ENCODE results near the gene OR2M7.
A peak's percentile ranks its signal among the peaks of the same experiment; 100 is the strongest.
"Not testable (repeated sequence)": the region's sequence is repeated elsewhere in the genome, so short reads cannot be mapped to it uniquely, and the experiment has no call there.

OR2M7 gene

DNA sequence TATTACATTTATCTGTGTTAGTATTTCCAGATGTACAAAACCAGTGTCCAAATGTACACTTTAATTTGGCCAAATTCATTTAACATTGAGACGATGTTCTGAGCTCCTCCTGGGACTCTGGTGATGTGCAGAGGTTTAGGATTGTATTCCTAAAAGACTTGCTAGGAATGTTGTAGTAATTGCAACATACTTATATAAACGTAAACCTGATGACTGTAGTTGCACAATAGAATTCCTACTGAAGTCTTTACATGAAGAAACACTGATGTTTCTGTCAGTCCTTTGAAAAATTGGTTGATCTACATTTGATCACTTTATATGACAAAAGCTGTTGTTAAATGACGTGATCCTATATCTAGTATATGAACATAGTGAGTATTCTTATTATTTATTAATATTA lies 19.1 kb upstream of the OR2M7 start:
- WGBS (ENCODE audit: insufficient coverage) = 100% methylated on average over 1 of the region's 3 CpGs
- ChIA-PET CTCF (no interaction called here), POLR2A (no interaction called here)
- Histone ChIP-seq H3K27ac (ENCODE audit: insufficient read depth in 1 of 2, low read depth in 1 of 2, low read length in 2 of 2, poor library complexity in 1 of 2, severe bottlenecking in 2 of 2) (no peak overlapping the region), H3K4me3 (ENCODE audit: control insufficient read depth in 1 of 7, extremely low read depth in 1 of 7, insufficient read depth in 4 of 7, low read depth in 2 of 7, low read length in 6 of 7) (no peak overlapping the region), H3K4me1 (ENCODE audit: control extremely low read depth in 1 of 4, control insufficient read depth in 4 of 4, insufficient read depth in 4 of 4, low read length in 3 of 4) (no peaks in the 10 kb centered on the region), H3K36me3 (ENCODE audit: control insufficient read depth in 4 of 4, insufficient read depth in 4 of 4, low read length in 3 of 4) (no peaks in the 10 kb centered on the region), H3K9me3 (ENCODE audit: control extremely low read depth in 1 of 5, control insufficient read depth in 4 of 5, insufficient read depth in 2 of 5, low read depth in 1 of 5, low read length in 4 of 5) (no peaks in the 10 kb centered on the region), H3K27me3 (replicated peaks in 2 of 5; ENCODE audit: control insufficient read depth in 4 of 5, insufficient read depth in 5 of 5, low read length in 4 of 5) (no peaks in the 10 kb centered on the region)
- no peak for DNase-seq

DNA sequence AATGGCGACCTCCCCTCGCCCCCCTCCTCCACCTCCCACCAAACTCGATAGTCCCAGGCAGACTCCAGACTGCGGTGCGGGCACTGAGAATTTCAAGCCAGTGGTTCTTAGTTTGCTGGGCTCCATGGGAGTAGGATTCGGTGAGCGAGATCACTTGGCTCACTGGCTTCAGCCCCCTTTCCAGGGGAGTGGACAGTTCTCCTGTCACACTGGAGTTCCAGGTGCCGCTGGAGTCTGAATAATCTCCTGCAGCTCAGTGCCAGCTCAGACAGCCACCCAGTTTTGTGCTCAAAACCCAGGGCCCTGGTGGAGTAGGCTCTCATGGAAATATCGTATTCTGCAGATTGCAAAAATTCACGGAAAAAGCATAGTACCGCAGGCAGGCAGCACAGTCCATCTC lies 7.6 kb downstream of the OR2M7 start:
- no peak overlapping the region for H3K4me3 ChIP-seq (ENCODE audit: control insufficient read depth in 1 of 7, extremely low read depth in 1 of 7, insufficient read depth in 4 of 7, low read depth in 2 of 7, low read length in 6 of 7)
- no peak for DNase-seq
- peaks cover 0 to 9% (median 1%) of the 10 kb centered on the region in 5 experiments for H3K9me3 ChIP-seq (ENCODE audit: control extremely low read depth in 1 of 5, control insufficient read depth in 4 of 5, insufficient read depth in 2 of 5, low read depth in 1 of 5, low read length in 4 of 5)
- no peak overlapping the region for H3K27ac ChIP-seq (ENCODE audit: insufficient read depth in 1 of 2, low read depth in 1 of 2, low read length in 2 of 2, poor library complexity in 1 of 2, severe bottlenecking in 2 of 2)
- WGBS (ENCODE audit: insufficient coverage) = 93% methylated on average over 6 of the region's 11 CpGs
- CTCF ChIA-PET = no interaction called here
- H3K36me3 ChIP-seq (ENCODE audit: control insufficient read depth in 4 of 4, insufficient read depth in 4 of 4, low read length in 3 of 4) = no peaks in the 10 kb centered on the region
- POLR2A ChIA-PET = no interaction called here
- H3K27me3 ChIP-seq (replicated peaks in 2 of 5; ENCODE audit: control insufficient read depth in 4 of 5, insufficient read depth in 5 of 5, low read length in 4 of 5) = no peaks in the 10 kb centered on the region
- no peaks in the 10 kb centered on the region for H3K4me1 ChIP-seq (ENCODE audit: control extremely low read depth in 1 of 4, control insufficient read depth in 4 of 4, insufficient read depth in 4 of 4, low read length in 3 of 4)

DNA sequence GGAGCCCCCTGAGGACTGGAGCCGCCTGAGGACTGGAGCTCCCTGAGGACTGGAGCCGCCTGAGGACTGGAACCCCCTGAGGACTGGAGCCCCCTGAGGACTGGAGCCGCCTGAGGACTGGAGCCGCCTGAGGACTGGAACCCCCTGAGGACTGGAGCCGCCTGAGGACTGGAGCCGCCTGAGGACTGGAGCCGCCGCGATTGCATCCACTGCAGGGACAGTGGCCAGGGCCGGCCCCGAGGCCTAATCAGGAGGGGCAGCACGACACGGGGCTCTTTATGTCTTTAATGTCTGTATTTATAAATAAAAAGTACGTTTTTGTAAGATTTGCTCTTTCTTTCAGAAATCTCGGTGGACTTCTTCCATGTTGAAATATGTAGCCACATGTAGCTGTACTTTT lies 17.6 kb downstream of the OR2M7 start:
- H3K27me3 ChIP-seq (replicated peaks in 2 of 5; ENCODE audit: control insufficient read depth in 4 of 5, insufficient read depth in 5 of 5, low read length in 4 of 5); DNase-seq; H3K9me3 ChIP-seq (ENCODE audit: control extremely low read depth in 1 of 5, control insufficient read depth in 4 of 5, insufficient read depth in 2 of 5, low read depth in 1 of 5, low read length in 4 of 5); H3K36me3 ChIP-seq (ENCODE audit: control insufficient read depth in 4 of 4, insufficient read depth in 4 of 4, low read length in 3 of 4); H3K4me3 ChIP-seq (ENCODE audit: control insufficient read depth in 1 of 7, extremely low read depth in 1 of 7, insufficient read depth in 4 of 7, low read depth in 2 of 7, low read length in 6 of 7); POLR2A ChIA-PET; CTCF ChIA-PET; H3K4me1 ChIP-seq (ENCODE audit: control extremely low read depth in 1 of 4, control insufficient read depth in 4 of 4, insufficient read depth in 4 of 4, low read length in 3 of 4); H3K27ac ChIP-seq (ENCODE audit: insufficient read depth in 1 of 2, low read depth in 1 of 2, low read length in 2 of 2, poor library complexity in 1 of 2, severe bottlenecking in 2 of 2): not testable (repeated sequence)
- 73% methylated on average over 13 of the region's 15 CpGs for WGBS (ENCODE audit: insufficient coverage)

DNA sequence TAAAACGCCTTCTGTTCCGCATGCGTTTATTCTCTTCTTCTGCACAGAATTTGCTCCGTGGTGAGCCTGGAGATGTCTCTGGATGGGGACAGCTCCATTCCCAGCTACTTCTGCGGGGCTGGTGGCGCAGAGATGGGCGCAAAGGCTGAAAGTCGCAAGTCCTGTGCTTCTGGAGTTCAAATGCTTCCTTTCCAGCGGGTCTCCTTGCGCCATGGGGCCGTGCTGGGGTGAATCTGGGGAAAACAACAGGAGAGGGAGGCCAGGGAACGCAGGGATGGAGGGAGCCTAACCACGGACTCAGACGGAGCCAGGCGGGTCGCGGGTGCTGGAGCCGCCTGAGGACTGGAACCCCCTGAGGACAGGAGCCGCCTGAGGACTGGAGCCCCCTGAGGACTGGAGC lies 18.3 kb downstream of the OR2M7 start:
- ChIA-PET CTCF (no interaction called here), POLR2A (no interaction called here)
- H3K27ac ChIP-seq (ENCODE audit: insufficient read depth in 1 of 2, low read depth in 1 of 2, low read length in 2 of 2, poor library complexity in 1 of 2, severe bottlenecking in 2 of 2) = no peak overlapping the region
- no peaks in the 10 kb centered on the region for H3K36me3 ChIP-seq (ENCODE audit: control insufficient read depth in 4 of 4, insufficient read depth in 4 of 4, low read length in 3 of 4)
- no peaks in the 10 kb centered on the region for H3K27me3 ChIP-seq (replicated peaks in 2 of 5; ENCODE audit: control insufficient read depth in 4 of 5, insufficient read depth in 5 of 5, low read length in 4 of 5)
- no peaks in the 10 kb centered on the region for H3K4me1 ChIP-seq (ENCODE audit: control extremely low read depth in 1 of 4, control insufficient read depth in 4 of 4, insufficient read depth in 4 of 4, low read length in 3 of 4)
- WGBS (ENCODE audit: insufficient coverage) = 87% methylated on average over 9 of the region's 19 CpGs
- DNase-seq = no peak
- H3K4me3 ChIP-seq (ENCODE audit: control insufficient read depth in 1 of 7, extremely low read depth in 1 of 7, insufficient read depth in 4 of 7, low read depth in 2 of 7, low read length in 6 of 7) = no peak overlapping the region
- H3K9me3 ChIP-seq (ENCODE audit: control extremely low read depth in 1 of 5, control insufficient read depth in 4 of 5, insufficient read depth in 2 of 5, low read depth in 1 of 5, low read length in 4 of 5) = no peaks in the 10 kb centered on the region

DNA sequence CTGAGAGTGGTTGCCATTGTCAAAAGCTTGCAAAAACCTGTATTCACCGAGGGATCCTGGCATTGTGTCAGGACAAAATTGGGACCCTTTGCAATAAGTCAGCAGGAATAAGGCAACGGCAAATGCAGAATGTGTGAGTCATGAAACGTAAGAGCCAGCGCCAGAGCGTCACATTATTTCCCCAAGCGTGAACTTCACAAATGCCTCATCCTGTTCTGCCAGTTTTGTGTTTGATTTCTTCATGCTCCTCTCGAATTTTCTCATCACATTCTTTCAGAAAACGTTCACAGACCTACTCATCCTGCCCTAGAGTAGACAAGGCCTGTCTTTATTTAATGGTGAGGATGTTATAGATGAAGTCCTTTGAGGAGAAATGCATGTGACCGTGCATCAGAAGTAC lies 18.7 kb downstream of the OR2M7 start:
- CTCF ChIA-PET; H3K27me3 ChIP-seq (replicated peaks in 2 of 5; ENCODE audit: control insufficient read depth in 4 of 5, insufficient read depth in 5 of 5, low read length in 4 of 5); H3K9me3 ChIP-seq (ENCODE audit: control extremely low read depth in 1 of 5, control insufficient read depth in 4 of 5, insufficient read depth in 2 of 5, low read depth in 1 of 5, low read length in 4 of 5); H3K27ac ChIP-seq (ENCODE audit: insufficient read depth in 1 of 2, low read depth in 1 of 2, low read length in 2 of 2, poor library complexity in 1 of 2, severe bottlenecking in 2 of 2); H3K4me1 ChIP-seq (ENCODE audit: control extremely low read depth in 1 of 4, control insufficient read depth in 4 of 4, insufficient read depth in 4 of 4, low read length in 3 of 4); POLR2A ChIA-PET; H3K4me3 ChIP-seq (ENCODE audit: control insufficient read depth in 1 of 7, extremely low read depth in 1 of 7, insufficient read depth in 4 of 7, low read depth in 2 of 7, low read length in 6 of 7); DNase-seq; H3K36me3 ChIP-seq (ENCODE audit: control insufficient read depth in 4 of 4, insufficient read depth in 4 of 4, low read length in 3 of 4): not testable (repeated sequence)
- 93% methylated on average over 4 of the region's 9 CpGs for WGBS (ENCODE audit: insufficient coverage)

DNA sequence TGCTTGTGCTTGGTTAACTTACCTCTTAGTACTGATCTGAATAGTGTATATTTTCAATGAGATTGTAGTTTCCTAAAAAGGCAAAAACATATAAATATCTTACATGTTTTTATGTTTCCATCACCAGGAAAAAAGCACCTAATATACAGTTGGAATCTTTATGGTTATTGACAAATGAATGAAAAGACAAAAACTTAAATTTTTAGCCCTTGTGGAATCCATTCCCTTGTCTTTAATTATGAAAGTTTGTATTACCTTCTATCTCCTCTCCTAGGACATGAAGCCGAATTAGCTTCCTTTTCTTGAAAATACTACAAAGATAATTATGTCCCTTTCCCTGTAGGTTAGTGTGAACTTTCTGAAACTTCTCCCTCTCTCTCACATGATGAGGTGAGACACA lies 21.0 kb downstream of the OR2M7 start, which contains the start of gene OR2T12:
Gene OR2T12, minus strand, starts transcription at position 101 of the 400 bp plus-strand sequence. CDS start 7,846 bp downstream, outside the sequence.
- H3K4me1 ChIP-seq (ENCODE audit: control extremely low read depth in 1 of 4, control insufficient read depth in 4 of 4, insufficient read depth in 4 of 4, low read length in 3 of 4) = no peaks in the 10 kb centered on the region
- no peak within 1 kb of the TSS for H3K4me3 ChIP-seq (ENCODE audit: control insufficient read depth in 1 of 7, extremely low read depth in 1 of 7, insufficient read depth in 4 of 7, low read depth in 2 of 7, low read length in 6 of 7)
- DNase-seq = no peak
- WGBS (ENCODE audit: insufficient coverage) = no CpG with 5 or more reads among the region's 1 CpG
- no peaks in the 10 kb centered on the region for H3K36me3 ChIP-seq (ENCODE audit: control insufficient read depth in 4 of 4, insufficient read depth in 4 of 4, low read length in 3 of 4)
- ChIA-PET CTCF (no interaction called here), POLR2A (no interaction called here)
- no peaks in the 10 kb centered on the region for H3K27me3 ChIP-seq (replicated peaks in 2 of 5; ENCODE audit: control insufficient read depth in 4 of 5, insufficient read depth in 5 of 5, low read length in 4 of 5)
- H3K27ac ChIP-seq (ENCODE audit: insufficient read depth in 1 of 2, low read depth in 1 of 2, low read length in 2 of 2, poor library complexity in 1 of 2, severe bottlenecking in 2 of 2) = no peak within 1 kb of the TSS
- no peaks in the 10 kb centered on the region for H3K9me3 ChIP-seq (ENCODE audit: control extremely low read depth in 1 of 5, control insufficient read depth in 4 of 5, insufficient read depth in 2 of 5, low read depth in 1 of 5, low read length in 4 of 5)

DNA sequence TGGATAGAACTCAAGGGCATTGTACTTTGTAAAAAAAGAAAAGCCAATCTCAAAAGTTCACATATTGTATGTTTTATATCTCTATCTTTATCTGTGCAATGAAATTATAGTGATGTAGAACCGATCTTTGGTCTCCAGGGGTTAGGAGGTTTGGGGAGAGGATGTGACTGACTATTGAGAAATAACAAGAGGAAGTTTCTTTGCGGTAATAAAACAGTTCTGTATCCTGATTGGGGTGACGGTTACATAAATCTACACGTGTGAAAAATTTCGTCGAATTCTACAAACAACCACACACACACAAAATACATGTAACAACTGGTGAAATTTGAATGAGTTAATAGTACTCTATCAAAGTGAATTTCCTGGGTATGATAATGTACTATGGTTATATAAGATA lies 36.0 kb downstream of the OR2M7 start:
- H3K27ac ChIP-seq (ENCODE audit: insufficient read depth in 1 of 2, low read depth in 1 of 2, low read length in 2 of 2, poor library complexity in 1 of 2, severe bottlenecking in 2 of 2) = no peak overlapping the region
- WGBS (ENCODE audit: insufficient coverage) = no CpG with 5 or more reads among the region's 6 CpGs
- H3K36me3 ChIP-seq (ENCODE audit: control insufficient read depth in 4 of 4, insufficient read depth in 4 of 4, low read length in 3 of 4) = no peaks in the 10 kb centered on the region
- H3K4me1 ChIP-seq (ENCODE audit: control extremely low read depth in 1 of 4, control insufficient read depth in 4 of 4, insufficient read depth in 4 of 4, low read length in 3 of 4) = peaks cover 0 to 6% (median 3%) of the 10 kb centered on the region in 4 experiments
- POLR2A ChIA-PET = no interaction called here
- DNase-seq = peak; percentile 31 to 84 (median 79)
- no peak overlapping the region for H3K4me3 ChIP-seq (ENCODE audit: control insufficient read depth in 1 of 7, extremely low read depth in 1 of 7, insufficient read depth in 4 of 7, low read depth in 2 of 7, low read length in 6 of 7)
- peaks cover 0 to 8% (median 0%) of the 10 kb centered on the region in 5 experiments for H3K9me3 ChIP-seq (ENCODE audit: control extremely low read depth in 1 of 5, control insufficient read depth in 4 of 5, insufficient read depth in 2 of 5, low read depth in 1 of 5, low read length in 4 of 5)
- no peaks in the 10 kb centered on the region for H3K27me3 ChIP-seq (replicated peaks in 2 of 5; ENCODE audit: control insufficient read depth in 4 of 5, insufficient read depth in 5 of 5, low read length in 4 of 5)
- CTCF ChIA-PET = no interaction called here

All from common myeloid progenitor, CD34-positive (primary cell).